ENCODE data around the gene CRYAB. TPM values are rescaled to one million over a fixed set of nuclear protein-coding genes. Genes with fewer than 3 reads are reported as not detected.

CRYAB gene
- total RNA-seq, 1 experiment from 2014 or later: not detected

GRCh38 chr11:111917312-111917711, 5.7 kb upstream of the CRYAB start:
- H3K4me1 ChIP-seq (ENCODE audit: insufficient read depth, low read length): peaks cover 16% of the 10 kb centered on the region
- TF ChIP-seq EZH2 (IDR thresholded peaks at IDR 0.05; ENCODE audit: low read length, unreplicated experiment) (no peak), CTCF (conservative IDR thresholded peaks at IDR 0.05; ENCODE audit: low read depth, low read length) (no peak), EZH2phosphoT487 (IDR thresholded peaks at IDR 0.05; ENCODE audit: borderline replicate concordance, low read length) (no peak)
- H3K36me3 ChIP-seq (ENCODE audit: low read depth, low read length): no peaks in the 10 kb centered on the region
- no peak overlapping the region for H2AFZ ChIP-seq (ENCODE audit: low read length)
- H3K9me3 ChIP-seq (ENCODE audit: low read length): no peaks in the 10 kb centered on the region
- no peaks in the 10 kb centered on the region for H3K27me3 ChIP-seq (ENCODE audit: low read length)
- H3K4me2 ChIP-seq (ENCODE audit: low read length): no peak overlapping the region
- no peaks in the 10 kb centered on the region for H3K79me2 ChIP-seq (ENCODE audit: low read length)
- H3K9me2 ChIP-seq (replicated peaks; ENCODE audit: low read length): no peaks in the 10 kb centered on the region
- POLR2A ChIA-PET (ENCODE audit: unreplicated experiment): no interaction called here
- no peaks in the 10 kb centered on the region for H4K20me1 ChIP-seq (ENCODE audit: low read length)
- no peaks in the 10 kb centered on the region for H3F3A ChIP-seq (ENCODE audit: low read length, unreplicated experiment)
- intact Hi-C loops (cut with micrococcal nuclease): no loop called here
- no peak overlapping the region for H3K27ac ChIP-seq (ENCODE audit: low read length)
- no peak overlapping the region for H3K9ac ChIP-seq (ENCODE audit: low read length)
- ATAC-seq (no peak), DNase-seq (no peak)
- CTCF ChIA-PET: no interaction called here
- BruUV-seq (replicated peaks): no TSS peak
- H3K4me3 ChIP-seq (ENCODE audit: low read length): no peak overlapping the region

- H3K27ac ChIP-seq (ENCODE audit: low read length): no peak overlapping the region
- H3K9me2 ChIP-seq (replicated peaks; ENCODE audit: low read length): no peaks in the 10 kb centered on the region
- POLR2A ChIA-PET (ENCODE audit: unreplicated experiment): no interaction called here
- no peak for DNase-seq
- H3K4me2 ChIP-seq (ENCODE audit: low read length): no peak overlapping the region
- TF ChIP-seq CTCF (conservative IDR thresholded peaks at IDR 0.05; ENCODE audit: low read depth, low read length) (no peak), EZH2phosphoT487 (IDR thresholded peaks at IDR 0.05; ENCODE audit: borderline replicate concordance, low read length) (no peak), EZH2 (IDR thresholded peaks at IDR 0.05; ENCODE audit: low read length, unreplicated experiment) (no peak)
- peaks cover 22% of the 10 kb centered on the region for H3K4me1 ChIP-seq (ENCODE audit: insufficient read depth, low read length)
- intact Hi-C loops (cut with micrococcal nuclease): no loop called here
- H3K27me3 ChIP-seq (ENCODE audit: low read length): no peaks in the 10 kb centered on the region
- H4K20me1 ChIP-seq (ENCODE audit: low read length): no peaks in the 10 kb centered on the region
- no peaks in the 10 kb centered on the region for H3F3A ChIP-seq (ENCODE audit: low read length, unreplicated experiment)
- CTCF ChIA-PET: no interaction called here
- BruUV-seq (replicated peaks): no TSS peak
- H3K9ac ChIP-seq (ENCODE audit: low read length): no peak overlapping the region
- no peak overlapping the region for H2AFZ ChIP-seq (ENCODE audit: low read length)
- no peak for ATAC-seq
- no peaks in the 10 kb centered on the region for H3K36me3 ChIP-seq (ENCODE audit: low read depth, low read length)
- no peaks in the 10 kb centered on the region for H3K9me3 ChIP-seq (ENCODE audit: low read length)
- no peak overlapping the region for H3K4me3 ChIP-seq (ENCODE audit: low read length)
- H3K79me2 ChIP-seq (ENCODE audit: low read length): no peaks in the 10 kb centered on the region
Measured at GRCh38 chr11:111916768-111917167, 5.2 kb upstream of the CRYAB start.

- intact Hi-C loops (cut with micrococcal nuclease): no loop called here
- ChIA-PET POLR2A (ENCODE audit: unreplicated experiment) (no interaction called here), CTCF (no interaction called here)
Measured at GRCh38 chr11:111913997-111914396, 2.4 kb upstream of the CRYAB start.

More at GRCh38 chr11:111913997-111914396, 2.4 kb upstream of the CRYAB start:
- ATAC-seq (no peak), DNase-seq (peak; percentile 33)
- H2AFZ ChIP-seq (ENCODE audit: low read length): 0 out of 2 replicates have a peak overlapping the region, but pooled peaks have one; percentile 4
- no peaks in the 10 kb centered on the region for H3K9me2 ChIP-seq (replicated peaks; ENCODE audit: low read length)
- no peak overlapping the region for H3K4me3 ChIP-seq (ENCODE audit: low read length)
- H3K79me2 ChIP-seq (ENCODE audit: low read length): no peaks in the 10 kb centered on the region
- no peak overlapping the region for H3K9ac ChIP-seq (ENCODE audit: low read length)
- no peaks in the 10 kb centered on the region for H3F3A ChIP-seq (ENCODE audit: low read length, unreplicated experiment)
- no peak for TF ChIP-seq CTCF (conservative IDR thresholded peaks at IDR 0.05; ENCODE audit: low read depth, low read length)
- TF ChIP-seq EZH2 (IDR thresholded peaks at IDR 0.05; ENCODE audit: low read length, unreplicated experiment): no peak
- no peak for TF ChIP-seq EZH2phosphoT487 (IDR thresholded peaks at IDR 0.05; ENCODE audit: borderline replicate concordance, low read length)
- H3K4me1 ChIP-seq (ENCODE audit: insufficient read depth, low read length): peaks cover 16% of the 10 kb centered on the region
- H3K36me3 ChIP-seq (ENCODE audit: low read depth, low read length): no peaks in the 10 kb centered on the region
- H3K27me3 ChIP-seq (ENCODE audit: low read length): no peaks in the 10 kb centered on the region
- H3K27ac ChIP-seq (ENCODE audit: low read length): no peak overlapping the region
- no TSS peak for BruUV-seq (replicated peaks)
- H3K4me2 ChIP-seq (ENCODE audit: low read length): no peak overlapping the region
- no peaks in the 10 kb centered on the region for H3K9me3 ChIP-seq (ENCODE audit: low read length)
- no peaks in the 10 kb centered on the region for H4K20me1 ChIP-seq (ENCODE audit: low read length)

All from PC-3 (cell line).